Measurements from ENCODE around the gene PRMT3. TPM values are rescaled to one million over a fixed set of nuclear protein-coding genes. Genes with fewer than 3 reads are reported as not detected.

PRMT3 gene
- total and polyA plus RNA-seq, 2 donors (not counting 3 experiments of a cell fraction or from before 2014, with no cell fraction given) = 6.2 to 13.3 TPM

GRCh38 chr11:20363149-20363499 is 24.4 kb upstream of the PRMT3 start:
- H3K9me3 ChIP-seq (replicated peaks; ENCODE audit: control insufficient read depth, insufficient read depth, low read length) = no peaks in the 10 kb centered on the region
- H3K27me3 ChIP-seq (ENCODE audit: control insufficient read depth in 2 of 2, insufficient read depth in 2 of 2, low read length in 2 of 2) = no peaks in the 10 kb centered on the region
- H3K4me1 ChIP-seq (ENCODE audit: control insufficient read depth, extremely low read depth, insufficient read depth, low read length) = peaks cover 42% of the 10 kb centered on the region
- TF ChIP-seq CTCF (IDR thresholded peaks at IDR 0.05; ENCODE audit: extremely low read depth in 1 of 2, insufficient read depth in 1 of 2, low read depth in 1 of 2, low read length in 2 of 2) = no peak
- no peak for TF ChIP-seq FOS (IDR thresholded peaks at IDR 0.05; ENCODE audit: borderline replicate concordance, insufficient read depth, low read length)
- no peak for TF ChIP-seq POLR2AphosphoS5 (IDR thresholded peaks at IDR 0.05; ENCODE audit: insufficient read depth, low read depth, low read length)
- TF ChIP-seq EZH2 (IDR thresholded peaks at IDR 0.05; ENCODE audit: borderline replicate concordance, low read depth, low read length, severe bottlenecking) = no peak
- no peak for TF ChIP-seq JUN (IDR thresholded peaks at IDR 0.05; ENCODE audit: borderline replicate concordance, insufficient read depth, insufficient read length, low read depth)
- intact Hi-C loops (cut with micrococcal nuclease) (no loop called here), dilution Hi-C loops (cut with MboI; ENCODE audit: extremely low pct_ligation_motif_present, low sequenced_read_pairs) (no loop called here)
- peaks cover 7% of the 10 kb centered on the region for H3K79me2 ChIP-seq (ENCODE audit: control insufficient read depth, insufficient read depth, low read length)
- BruUV-seq (replicated peaks) = TSS peak; percentile 42
- H3K27ac ChIP-seq (ENCODE audit: insufficient read depth, low read depth, low read length) = peak overlapping the region; percentile 44
- CTCF ChIA-PET = interaction anchor here (1.1 to 1.5 kb wide), 2 partner anchors 9 to 230 kb away, joined by 3 to 5 read pairs; no protein-coding TSS in a partner anchor
- DNase-seq (ENCODE audit: low read depth, low spot score) (no peak), FAIRE-seq (peak; percentile 28)
- H3K36me3 ChIP-seq (ENCODE audit: control insufficient read depth in 2 of 2, extremely low read depth in 1 of 2, insufficient read depth in 2 of 2, low read length in 2 of 2) = no peaks in the 10 kb centered on the region
- no peaks in the 10 kb centered on the region for H3K9me1 ChIP-seq (replicated peaks; ENCODE audit: control insufficient read depth, extremely low read depth, insufficient read depth, low read length)
- peak overlapping the region in 2 of 3 experiments; percentile 12 to 66 for H3K4me3 ChIP-seq (replicated peaks in 1 of 3; ENCODE audit: insufficient read depth in 1 of 3, low read depth in 1 of 3, low read length in 3 of 3)
- peak overlapping the region; percentile 13 for H3K4me2 ChIP-seq (ENCODE audit: insufficient read depth, low read length)
- no peaks in the 10 kb centered on the region for H4K20me1 ChIP-seq (replicated peaks; ENCODE audit: control insufficient read depth, extremely low read depth, insufficient read depth, low read length)
- POLR2A ChIA-PET = no interaction called here
- no peak overlapping the region for H3K9ac ChIP-seq (replicated peaks; ENCODE audit: extremely low read depth, insufficient read depth, low read length)
- peak overlapping the region; percentile 10 for H2AFZ ChIP-seq (ENCODE audit: low read depth, low read length)
